Activated naive CD8-positive, alpha-beta T cell treated with anti-CD3 and anti-CD28 coated beads, Interleukin-2, amount 50 U/mL, for 24 hours (primary cell): ENCODE results near the gene VPS45.
"Not testable (repeated sequence)": the region's sequence is repeated elsewhere in the genome, so short reads cannot be mapped to it uniquely, and the experiment has no call there.

Source experiments
- ATAC-seq: fragments of 150-1000 bp; cut with Tn5 transposase; one replicate; pipeline ENCODE4 v1.10.0; 2021
- DNase-seq: peaks from one replicate; pipeline ENCODE4 v3.0.0; 2021
- H3K27ac Mint-ChIP-seq: one replicate; pipeline ENCODE4 v1.8.0; 2021; ENCODE audit warnings: mild to moderate bottlenecking, mixed read lengths
- H3K27me3 Mint-ChIP-seq: one replicate; pipeline ENCODE4 v1.8.0; 2021; ENCODE audit warnings: mixed read lengths
- H3K36me3 Mint-ChIP-seq: one replicate; pipeline ENCODE4 v1.8.0; 2021; ENCODE audit warnings: low read depth, mixed read lengths
- H3K4me1 Mint-ChIP-seq: one replicate; pipeline ENCODE4 v1.8.0; 2021; ENCODE audit warnings: mixed read lengths
- H3K4me3 Mint-ChIP-seq: one replicate; pipeline ENCODE4 v1.8.0; 2021; ENCODE audit warnings: mild to moderate bottlenecking, moderate library complexity, mixed read lengths
- H3K9me3 Mint-ChIP-seq: one replicate; pipeline ENCODE4 v1.8.0; 2021; ENCODE audit warnings: mixed read lengths

Gene VPS45

GRCh38 chr1:150067184-150068108 is at the start of gene VPS45:
Gene VPS45 (plus strand): TSS chr1:150067776. CDS start chr1:150067858, 82 bp downstream.
- Mint-ChIP-seq H3K4me3 (peak within 1 kb of the TSS; percentile 89), H3K27me3 (no peaks in the 10 kb centered on the region), H3K36me3 (peaks cover 7% of the 10 kb centered on the region), H3K4me1 (peaks cover 35% of the 10 kb centered on the region), H3K27ac (peak within 1 kb of the TSS; percentile 98), H3K9me3 (no peaks in the 10 kb centered on the region)
- peak; percentile 99 for ATAC-seq
- DNase-seq = peak; percentile 89

GRCh38 chr1:150018165-150018564 is 49.4 kb upstream of the VPS45 start:
- Mint-ChIP-seq H3K4me1 (no peaks in the 10 kb centered on the region), H3K9me3 (no peaks in the 10 kb centered on the region), H3K4me3 (no peak overlapping the region), H3K36me3 (no peaks in the 10 kb centered on the region), H3K27ac (no peak overlapping the region), H3K27me3 (peaks cover 10% of the 10 kb centered on the region)
- DNase-seq (no peak), ATAC-seq (no peak)

- Mint-ChIP-seq H3K4me1 (no peaks in the 10 kb centered on the region), H3K27ac (no peak overlapping the region), H3K9me3 (no peaks in the 10 kb centered on the region), H3K36me3 (no peaks in the 10 kb centered on the region), H3K4me3 (no peak overlapping the region), H3K27me3 (peaks cover 11% of the 10 kb centered on the region)
- DNase-seq (no peak), ATAC-seq (no peak)
Observed at GRCh38 chr1:150020711-150021110, 46.9 kb upstream of the VPS45 start.

GRCh38 chr1:150021191-150021694 is 46.3 kb upstream of the VPS45 start:
- no peaks in the 10 kb centered on the region for H3K4me1 Mint-ChIP-seq

GRCh38 chr1:150022357-150022756 is 45.2 kb upstream of the VPS45 start:
- Mint-ChIP-seq H3K27ac (no peak overlapping the region), H3K4me1 (no peaks in the 10 kb centered on the region), H3K27me3 (peaks cover 11% of the 10 kb centered on the region), H3K36me3 (no peaks in the 10 kb centered on the region), H3K9me3 (no peaks in the 10 kb centered on the region), H3K4me3 (no peak overlapping the region)
- no peak for ATAC-seq
- no peak for DNase-seq

More at GRCh38 chr1:150021191-150021694, 46.3 kb upstream of the VPS45 start:
- Mint-ChIP-seq H3K9me3 (no peaks in the 10 kb centered on the region), H3K27ac (no peak overlapping the region), H3K4me3 (no peak overlapping the region), H3K36me3 (no peaks in the 10 kb centered on the region), H3K27me3 (peaks cover 11% of the 10 kb centered on the region)
- ATAC-seq (no peak), DNase-seq (no peak)

GRCh38 chr1:150024156-150024555 is 43.4 kb upstream of the VPS45 start:
- no peaks in the 10 kb centered on the region for H3K36me3 Mint-ChIP-seq
- DNase-seq = no peak
- peaks cover 11% of the 10 kb centered on the region for H3K27me3 Mint-ChIP-seq
- no peak for ATAC-seq
- H3K9me3 Mint-ChIP-seq = no peaks in the 10 kb centered on the region
- H3K27ac Mint-ChIP-seq = no peak overlapping the region
- H3K4me3 Mint-ChIP-seq = no peak overlapping the region
- no peaks in the 10 kb centered on the region for H3K4me1 Mint-ChIP-seq

- Mint-ChIP-seq H3K4me3 (no peak overlapping the region), H3K36me3 (no peaks in the 10 kb centered on the region), H3K4me1 (no peaks in the 10 kb centered on the region), H3K27me3 (peaks cover 4% of the 10 kb centered on the region), H3K9me3 (no peaks in the 10 kb centered on the region), H3K27ac (no peak overlapping the region)
- ATAC-seq (no peak), DNase-seq (no peak)
Observed at GRCh38 chr1:150028322-150028721, 39.3 kb upstream of the VPS45 start.

- Mint-ChIP-seq H3K36me3 (no peaks in the 10 kb centered on the region), H3K4me1 (no peaks in the 10 kb centered on the region), H3K4me3 (no peak overlapping the region), H3K27me3 (no peaks in the 10 kb centered on the region), H3K27ac (no peak overlapping the region), H3K9me3 (no peaks in the 10 kb centered on the region)
- ATAC-seq = no peak
- no peak for DNase-seq
Observed at GRCh38 chr1:150034336-150034735, 33.2 kb upstream of the VPS45 start.

GRCh38 chr1:150049926-150050325 is 17.6 kb upstream of the VPS45 start:
- ATAC-seq (no peak), DNase-seq (no peak)
- H3K36me3 Mint-ChIP-seq = no peaks in the 10 kb centered on the region
- no peak overlapping the region for H3K4me3 Mint-ChIP-seq
- H3K27ac Mint-ChIP-seq = no peak overlapping the region
- H3K27me3 Mint-ChIP-seq = peaks cover 2% of the 10 kb centered on the region
- H3K9me3 Mint-ChIP-seq = no peaks in the 10 kb centered on the region
- no peaks in the 10 kb centered on the region for H3K4me1 Mint-ChIP-seq

GRCh38 chr1:150051089-150051373 is 16.5 kb upstream of the VPS45 start:
- Mint-ChIP-seq H3K4me1 (no peaks in the 10 kb centered on the region), H3K4me3 (no peak overlapping the region)

GRCh38 chr1:150051905-150052412 is 15.6 kb upstream of the VPS45 start:
- not testable (repeated sequence) for ATAC-seq, H3K9me3 Mint-ChIP-seq, H3K4me3 Mint-ChIP-seq, DNase-seq, H3K27ac Mint-ChIP-seq, H3K4me1 Mint-ChIP-seq, H3K27me3 Mint-ChIP-seq, H3K36me3 Mint-ChIP-seq

More at GRCh38 chr1:150051089-150051373, 16.5 kb upstream of the VPS45 start:
- peaks cover 2% of the 10 kb centered on the region for H3K27me3 Mint-ChIP-seq
- no peak overlapping the region for H3K27ac Mint-ChIP-seq
- no peak for ATAC-seq
- no peaks in the 10 kb centered on the region for H3K9me3 Mint-ChIP-seq
- no peaks in the 10 kb centered on the region for H3K36me3 Mint-ChIP-seq
- no peak for DNase-seq

GRCh38 chr1:150053926-150054325 is 13.7 kb upstream of the VPS45 start:
- no peak overlapping the region for H3K27ac Mint-ChIP-seq
- ATAC-seq = no peak
- H3K36me3 Mint-ChIP-seq = no peaks in the 10 kb centered on the region
- no peaks in the 10 kb centered on the region for H3K9me3 Mint-ChIP-seq
- no peak overlapping the region for H3K4me3 Mint-ChIP-seq
- H3K27me3 Mint-ChIP-seq = peaks cover 2% of the 10 kb centered on the region
- DNase-seq = no peak
- no peaks in the 10 kb centered on the region for H3K4me1 Mint-ChIP-seq

GRCh38 chr1:150055507-150055906 is 12.1 kb upstream of the VPS45 start:
- H3K4me1 Mint-ChIP-seq, H3K36me3 Mint-ChIP-seq, ATAC-seq, H3K27ac Mint-ChIP-seq, H3K9me3 Mint-ChIP-seq, H3K4me3 Mint-ChIP-seq, DNase-seq, H3K27me3 Mint-ChIP-seq: not testable (repeated sequence)

- Mint-ChIP-seq H3K36me3 (no peaks in the 10 kb centered on the region), H3K9me3 (no peaks in the 10 kb centered on the region), H3K4me1 (no peaks in the 10 kb centered on the region), H3K27ac (no peak overlapping the region), H3K27me3 (peaks cover 2% of the 10 kb centered on the region), H3K4me3 (no peak overlapping the region)
- DNase-seq = no peak
- ATAC-seq = no peak
Observed at GRCh38 chr1:150056407-150056806, 11.2 kb upstream of the VPS45 start.

- Mint-ChIP-seq H3K36me3 (no peaks in the 10 kb centered on the region), H3K9me3 (no peaks in the 10 kb centered on the region), H3K27me3 (no peaks in the 10 kb centered on the region), H3K27ac (no peak overlapping the region), H3K4me1 (peaks cover 2% of the 10 kb centered on the region), H3K4me3 (no peak overlapping the region)
- DNase-seq (no peak), ATAC-seq (no peak)
Observed at GRCh38 chr1:150060260-150060659, 7.3 kb upstream of the VPS45 start.
